GM18867 (cell line): ENCODE measurements around the gene TPPP.

Experiments
- ATAC-seq: cut with Tn5 transposase; IDR thresholded peaks from one replicate; pipeline ENCODE4 v1.9.1; 2021; ENCODE audit warnings: mild to moderate bottlenecking, moderate library complexity; ENCODE audit not compliant: unreplicated experiment

The TPPP gene

GRCh38 chr5:610744-611730 is 82.1 kb downstream of the TPPP start:
- ATAC-seq, result no peak

- ATAC-seq, result no peak
Observed at GRCh38 chr5:610011-610743, 83.0 kb downstream of the TPPP start.
